Activated T-cell treated with anti-CD3 and anti-CD28 coated beads for 48 hours (primary cell): ENCODE results near the gene SOX11.

Source experiments
- DNase-seq: peaks from one replicate; pipeline ENCODE4 v3.0.0-alpha.2; 2020; ENCODE audit warnings: low read depth

The SOX11 gene

GRCh38 chr2:5692561-5693286, 540 bp downstream of the SOX11 start:
- DNase-seq, result no peak

GRCh38 chr2:5693287-5694201, 1.4 kb downstream of the SOX11 start:
- DNase-seq, result no peak

GRCh38 chr2:5694306-5694705, 2.1 kb downstream of the SOX11 start:
- no peak for DNase-seq

GRCh38 chr2:5695654-5696403, 3.6 kb downstream of the SOX11 start:
- DNase-seq, result no peak

- no peak for DNase-seq
Observed at GRCh38 chr2:5696404-5696944, 4.3 kb downstream of the SOX11 start.

- no peak for DNase-seq
Observed at GRCh38 chr2:5696945-5697521, 4.8 kb downstream of the SOX11 start.

GRCh38 chr2:5697562-5697961, 5.4 kb downstream of the SOX11 start:
- DNase-seq, result no peak

GRCh38 chr2:5698134-5698533, 6.0 kb downstream of the SOX11 start:
- no peak for DNase-seq

GRCh38 chr2:5699963-5700362, 7.8 kb downstream of the SOX11 start:
- DNase-seq, result no peak

- DNase-seq, result no peak
Observed at GRCh38 chr2:5700551-5700950, 8.4 kb downstream of the SOX11 start.

GRCh38 chr2:5701266-5701665, 9.1 kb downstream of the SOX11 start:
- DNase-seq, result no peak

GRCh38 chr2:5703166-5703565, 11.0 kb downstream of the SOX11 start:
- DNase-seq, result no peak

GRCh38 chr2:5705490-5705889, 13.3 kb downstream of the SOX11 start:
- no peak for DNase-seq

- DNase-seq, result no peak
Observed at GRCh38 chr2:5706717-5707455, 14.7 kb downstream of the SOX11 start.

GRCh38 chr2:5710615-5711014, 18.4 kb downstream of the SOX11 start:
- DNase-seq, result no peak

- DNase-seq, result no peak
Observed at GRCh38 chr2:5713101-5713500, 20.9 kb downstream of the SOX11 start.

- DNase-seq, result no peak
Observed at GRCh38 chr2:5719629-5720334, 27.6 kb downstream of the SOX11 start.

GRCh38 chr2:5720426-5720825, 28.2 kb downstream of the SOX11 start:
- DNase-seq, result no peak

GRCh38 chr2:5722236-5722635, 30.1 kb downstream of the SOX11 start:
- no peak for DNase-seq
